Cardiac fibroblast (primary cell): ENCODE data around the gene NKD1.
A peak's percentile ranks its signal among the peaks of the same experiment; 100 is the strongest.

Experiments
- DNase-seq, 2 donors: peaks; one replicate each; pipeline versions ENCODE4 v3.0.0 to v3.0.0-alpha.2; 2010; ENCODE audit warnings: low read depth in 2 of 2
- H3K4me3 ChIP-seq, 2 donors: replicated peaks in 1 of 2; 1 replicate in 1 of 2; 2 replicates in 1 of 2; pipeline ENCODE4 v1.5.1; 2011; ENCODE audit warnings: low read depth in 2 of 2, low read length in 2 of 2, mild to moderate bottlenecking in 2 of 2, moderate library complexity in 1 of 2
- TF ChIP-seq, protein P1 (sequence below): IDR thresholded peaks from one replicate; pipeline ENCODE4 v1.5.1; 2011; ENCODE audit warnings: low read depth, mild to moderate bottlenecking, low read length, inconsistent platforms

Gene NKD1

DNA sequence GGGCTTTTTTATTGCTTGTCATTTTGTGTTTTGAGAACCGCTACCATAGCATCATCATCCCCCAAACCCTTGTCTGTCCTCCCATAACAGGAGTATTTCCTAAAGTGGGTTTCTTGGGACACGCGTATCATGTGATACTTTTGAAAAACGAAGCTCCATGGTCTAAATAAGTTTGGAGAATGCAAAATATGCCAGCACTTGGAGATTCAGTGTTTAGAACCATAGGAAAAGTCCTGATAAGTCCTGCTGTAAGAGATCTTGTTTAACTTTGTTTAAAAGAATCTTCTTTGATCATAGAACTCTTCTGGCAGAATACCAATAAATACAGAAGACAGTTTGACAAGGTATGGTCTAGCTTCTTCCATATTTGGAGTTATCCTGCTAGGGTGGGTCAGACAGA lies 59.3 kb downstream of the NKD1 start:
- H3K4me3 ChIP-seq = no peak overlapping the region
- no peak for DNase-seq
- TF ChIP-seq, protein P1, sequence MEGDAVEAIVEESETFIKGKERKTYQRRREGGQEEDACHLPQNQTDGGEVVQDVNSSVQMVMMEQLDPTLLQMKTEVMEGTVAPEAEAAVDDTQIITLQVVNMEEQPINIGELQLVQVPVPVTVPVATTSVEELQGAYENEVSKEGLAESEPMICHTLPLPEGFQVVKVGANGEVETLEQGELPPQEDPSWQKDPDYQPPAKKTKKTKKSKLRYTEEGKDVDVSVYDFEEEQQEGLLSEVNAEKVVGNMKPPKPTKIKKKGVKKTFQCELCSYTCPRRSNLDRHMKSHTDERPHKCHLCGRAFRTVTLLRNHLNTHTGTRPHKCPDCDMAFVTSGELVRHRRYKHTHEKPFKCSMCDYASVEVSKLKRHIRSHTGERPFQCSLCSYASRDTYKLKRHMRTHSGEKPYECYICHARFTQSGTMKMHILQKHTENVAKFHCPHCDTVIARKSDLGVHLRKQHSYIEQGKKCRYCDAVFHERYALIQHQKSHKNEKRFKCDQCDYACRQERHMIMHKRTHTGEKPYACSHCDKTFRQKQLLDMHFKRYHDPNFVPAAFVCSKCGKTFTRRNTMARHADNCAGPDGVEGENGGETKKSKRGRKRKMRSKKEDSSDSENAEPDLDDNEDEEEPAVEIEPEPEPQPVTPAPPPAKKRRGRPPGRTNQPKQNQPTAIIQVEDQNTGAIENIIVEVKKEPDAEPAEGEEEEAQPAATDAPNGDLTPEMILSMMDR = no peak

DNA sequence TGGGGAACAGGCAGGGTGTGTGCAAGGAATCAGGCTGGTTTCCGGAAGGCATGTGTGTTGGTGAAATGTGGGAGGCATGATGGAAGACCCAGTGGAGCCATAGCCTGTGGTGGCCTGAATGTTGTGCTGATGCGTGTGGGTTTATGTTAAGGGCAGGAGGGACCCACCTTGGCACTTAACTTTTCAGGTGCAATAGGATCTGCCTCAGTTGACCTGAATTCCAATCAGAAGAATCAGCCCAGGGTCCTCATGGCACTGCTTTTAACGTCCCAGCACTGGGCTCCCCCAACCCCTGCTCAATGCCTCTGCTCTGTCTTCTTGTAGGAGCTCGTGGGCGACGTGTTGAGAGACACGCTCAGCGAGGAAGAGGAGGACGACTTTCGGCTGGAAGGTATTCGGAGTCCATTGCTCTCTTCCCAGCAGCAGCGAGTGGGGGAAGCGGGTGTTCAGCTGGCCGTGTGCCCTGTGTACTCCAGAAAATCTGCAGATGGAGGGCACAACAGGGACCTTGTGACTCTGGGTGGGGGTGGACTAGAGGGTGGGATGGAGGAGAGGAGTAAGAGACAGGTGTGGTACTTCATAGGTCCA lies 59.9 kb downstream of the NKD1 start:
- H3K4me3 ChIP-seq = no peak overlapping the region
- no peak for DNase-seq
- TF ChIP-seq, protein P1 = no peak

DNA sequence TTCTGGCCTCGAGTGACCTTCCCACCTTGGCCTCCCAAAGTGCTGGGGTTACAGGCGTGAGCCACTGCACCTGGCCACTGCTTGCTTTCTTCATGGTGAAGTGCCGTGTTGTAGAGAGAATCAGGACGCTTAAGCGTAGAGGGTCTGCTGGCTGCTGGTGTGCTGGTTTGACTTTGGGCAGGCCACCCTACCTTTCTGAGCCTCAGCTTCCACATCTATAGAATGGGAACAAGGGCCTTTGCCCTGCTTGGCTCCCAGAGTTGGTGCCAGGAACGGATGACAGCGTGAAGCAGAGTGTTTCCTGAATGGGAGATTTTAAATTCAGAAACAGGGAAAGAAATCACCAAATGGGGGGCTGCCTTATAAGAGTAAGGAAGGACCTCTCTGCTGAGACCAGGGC lies 60.9 kb downstream of the NKD1 start:
- TF ChIP-seq, protein P1 = no peak

DNA sequence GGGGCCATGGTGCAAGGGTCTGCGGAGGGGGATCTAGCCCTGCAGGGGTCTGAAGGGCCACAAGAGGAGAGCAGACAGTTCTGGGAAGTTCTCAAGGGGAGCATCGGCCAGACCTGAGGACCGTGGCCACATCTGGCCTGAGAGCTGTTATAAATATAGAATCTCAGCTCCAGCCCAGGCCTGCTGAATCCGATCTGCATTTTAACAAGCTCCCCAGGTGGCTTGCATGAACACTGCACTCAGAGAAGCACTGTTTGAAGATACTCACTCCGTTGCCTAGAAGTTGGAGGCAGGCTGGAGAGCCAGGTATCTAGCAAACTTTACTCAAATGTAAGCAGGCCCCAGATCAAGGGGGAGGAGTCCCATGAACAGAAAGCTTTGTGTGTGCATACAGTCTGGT lies 61.3 kb downstream of the NKD1 start:
- no peak for DNase-seq
- H3K4me3 ChIP-seq = no peak overlapping the region
- TF ChIP-seq, protein P1 = no peak

More for the DNA sequence above, 60.9 kb downstream of the NKD1 start:
- no peak for DNase-seq
- H3K4me3 ChIP-seq = no peak overlapping the region

DNA sequence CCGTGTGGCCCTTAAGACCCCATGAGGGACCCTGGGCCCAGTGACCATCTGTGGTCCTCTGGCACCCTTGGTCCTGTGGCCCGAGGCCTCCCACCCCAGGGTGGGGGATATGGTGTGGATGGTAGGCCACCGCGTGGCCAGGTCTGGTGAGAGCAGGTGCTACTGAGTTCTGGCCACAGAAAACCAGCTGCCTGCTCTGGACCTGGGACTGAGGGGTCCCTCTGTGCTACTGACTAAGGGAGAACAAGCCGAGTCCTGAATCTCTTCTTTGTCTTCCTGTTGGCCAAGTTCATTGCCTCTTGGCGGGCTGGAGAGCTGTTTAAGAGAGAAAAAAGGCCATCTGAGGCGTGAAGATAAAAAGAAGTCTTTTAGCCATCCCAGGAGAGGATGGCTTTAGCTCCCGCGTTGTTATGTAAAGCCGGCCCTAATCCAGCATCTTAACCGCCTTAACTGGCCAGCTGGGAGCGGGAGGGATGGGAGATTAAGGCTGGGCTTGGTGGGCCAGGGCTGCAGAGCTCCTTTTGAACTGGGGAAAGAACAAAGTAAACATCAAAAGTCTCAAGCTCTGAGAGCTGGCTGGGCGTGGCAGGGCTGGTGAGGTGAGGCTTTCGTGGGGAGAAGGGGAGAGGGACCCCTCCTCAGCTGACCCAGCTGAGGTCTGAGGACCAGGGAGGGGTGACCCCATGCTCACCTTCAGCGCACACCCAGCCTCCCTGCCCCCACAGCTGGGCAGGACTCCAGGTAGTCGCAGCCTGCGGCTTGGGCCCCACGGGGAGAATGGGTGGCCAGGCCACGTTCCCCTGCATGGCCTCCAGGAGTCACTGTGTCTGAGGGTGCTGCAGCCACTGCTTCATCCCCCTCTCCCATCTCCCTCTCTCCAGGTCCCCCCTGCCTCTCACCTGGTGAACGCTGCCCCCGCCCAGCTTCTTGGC lies 62.4 kb downstream of the NKD1 start:
- DNase-seq = no peak
- H3K4me3 ChIP-seq = no peak overlapping the region
- TF ChIP-seq, protein P1 = no peak

DNA sequence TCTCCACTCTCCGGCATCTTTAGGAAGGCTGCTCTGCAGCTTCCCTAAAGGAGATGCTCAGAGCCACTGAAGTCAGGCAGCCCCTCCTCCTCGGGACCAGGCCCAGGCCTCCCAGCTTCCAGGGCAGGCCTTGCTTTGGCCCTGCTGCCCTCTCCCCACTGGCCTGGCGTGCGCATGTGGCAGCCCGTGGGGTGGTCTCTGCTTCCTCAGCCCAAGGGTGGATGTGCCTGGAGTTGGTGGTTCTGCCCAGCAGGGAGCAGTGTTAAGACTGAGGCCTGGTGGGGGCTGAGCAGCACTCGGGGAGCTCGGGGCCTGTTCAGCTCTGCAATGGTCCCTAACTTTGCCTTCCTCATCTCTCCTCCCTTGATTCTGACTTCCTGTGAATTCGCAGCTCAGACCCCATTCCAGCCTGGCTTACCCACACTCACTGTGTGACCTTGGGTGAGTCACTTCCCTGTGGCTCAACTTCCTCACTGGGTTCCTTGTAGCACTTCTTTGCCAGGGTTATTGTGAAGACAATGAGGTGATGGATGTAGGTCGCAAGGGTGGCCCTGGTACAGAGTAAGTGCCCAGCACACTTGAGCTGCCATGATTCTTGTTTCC lies 63.2 kb downstream of the NKD1 start:
- no peak overlapping the region for H3K4me3 ChIP-seq
- peak; percentile 41 to 55 for DNase-seq
- TF ChIP-seq, protein P1 = no peak
